A549 (cell line): ENCODE data around the gene SPSB3. TPM values are rescaled to one million over a fixed set of nuclear protein-coding genes. Genes with fewer than 3 reads are reported as not detected.

Source experiments
- ATAC-seq, 2 experiments: fragments of 200-7000 bp in 1 of 2; fragments of >200 bp in 1 of 2; cut with Nextera tagmentation in 1 of 2; cut with Tn5 transposase in 1 of 2; 3 replicates each; pipeline versions ENCODE4 v1.8.0 to v1.9.1; 2018 to 2020; ENCODE audit warnings: mild to moderate bottlenecking in 1 of 2, moderate library complexity in 1 of 2
- CTCF ChIA-PET: fragments of 300-600 bp; sonication (Branson Sonifier 250); formaldehyde crosslinking; extraction: SDS; loops from one replicate; lab custom pipeline; 2021; ENCODE audit warnings: antibody characterized with exemption, inconsistent platforms; lab: Yijun Ruan, JAX
- POLR2A ChIA-PET: fragments of 350-600 bp; formaldehyde crosslinking; extraction: SDS; loops from one replicate; lab custom pipeline; 2021; ENCODE audit warnings: antibody characterized with exemption, inconsistent platforms; lab: Yijun Ruan, JAX
- DNase-seq, 2 experiments: peaks; one replicate each; pipeline versions ENCODE4 v3.0.0 to v3.0.0-alpha.2; 2011 to 2016; ENCODE audit warnings: low read depth in 1 of 2, low spot score in 1 of 2
- FAIRE-seq: peaks from 2 replicates; lab custom pipeline; 2011; peaks lifted over from hg19 to GRCh38; lab: Jason Lieb, UNC
- H3K27ac ChIP-seq, 2 experiments: fragments of >200 bp; sonication (Bioruptor Twin); formaldehyde crosslinking; 3 replicates each; pipeline ENCODE4 v1.5.1; 2016 to 2017
- H3K4me1 ChIP-seq: fragments of >200 bp; sonication (Bioruptor Twin); formaldehyde crosslinking; 3 replicates; pipeline ENCODE4 v1.6.1; 2016
- H3K4me2 ChIP-seq: fragments of >200 bp; sonication (Bioruptor Twin); formaldehyde crosslinking; 3 replicates; pipeline ENCODE4 v1.6.1; 2016
- H3K4me3 ChIP-seq: fragments of >200 bp; sonication (Bioruptor Twin); formaldehyde crosslinking; 3 replicates; pipeline ENCODE4 v1.5.1; 2016
- H3K9me3 ChIP-seq: fragments of >200 bp; sonication (Bioruptor Twin); formaldehyde crosslinking; 3 replicates; pipeline ENCODE4 v1.6.1; 2016
- BCL3 ChIP-seq: fragments of >200 bp; sonication (Bioruptor Twin); formaldehyde crosslinking; IDR thresholded peaks from 3 replicates; pipeline ENCODE4 v1.6.1; 2016
- BHLHE40 ChIP-seq: IDR thresholded peaks from 2 replicates; pipeline ENCODE4 v1.6.1; 2012; ENCODE audit warnings: low read depth, low read length, inconsistent platforms
- CBX8 ChIP-seq: fragments of 200-600 bp; sonication (generic); IDR thresholded peaks from 2 replicates; pipeline ENCODE4 v1.6.1; 2016
- CEBPB ChIP-seq, 2 experiments: fragments of >200 bp in 1 of 2; sonication (Bioruptor Twin) in 1 of 2; formaldehyde crosslinking in 1 of 2; IDR thresholded peaks; 2 replicates each; pipeline ENCODE4 v1.6.1; 2012 to 2016
- CHD4 ChIP-seq: fragments of 200-600 bp; sonication (generic); IDR thresholded peaks from 2 replicates; pipeline ENCODE4 v1.6.1; 2016; ENCODE audit warnings: antibody characterized with exemption, mild to moderate bottlenecking, borderline replicate concordance
- CTCF ChIP-seq: fragments of >200 bp; sonication (Bioruptor Twin); formaldehyde crosslinking; IDR thresholded peaks from 3 replicates; pipeline ENCODE4 v1.5.1; 2016
- EHMT2 ChIP-seq: fragments of 200-600 bp; sonication (generic); IDR thresholded peaks from 2 replicates; pipeline ENCODE4 v1.6.1; 2016; ENCODE audit warnings: antibody characterized with exemption, low read depth, mild to moderate bottlenecking, moderate library complexity
- EP300 ChIP-seq, 2 experiments: fragments of >200 bp; sonication (Bioruptor Twin); formaldehyde crosslinking; IDR thresholded peaks; 2 replicates in 1 of 2; 3 replicates in 1 of 2; pipeline ENCODE4 v1.6.1; 2016 to 2017
- ESRRA ChIP-seq: fragments of 150-350 bp; IDR thresholded peaks from 2 replicates; pipeline ENCODE4 v1.6.1; 2014; ENCODE audit warnings: mild to moderate bottlenecking, low read length, borderline replicate concordance
- GATA3 ChIP-seq: IDR thresholded peaks from 2 replicates; pipeline ENCODE4 v1.6.1; 2012; ENCODE audit warnings: borderline replicate concordance
- HES2 ChIP-seq: fragments of >200 bp; sonication (Bioruptor Twin); formaldehyde crosslinking; IDR thresholded peaks from 2 replicates; pipeline ENCODE4 v1.6.1; 2016
- HOXB13 ChIP-seq: fragments of 250-450 bp; sonication (Bioruptor Pico); IDR thresholded peaks from 2 replicates; pipeline ENCODE4 v1.5.0; 2020; ENCODE audit warnings: low read depth, mild to moderate bottlenecking, moderate library complexity
- KDM1A ChIP-seq: fragments of 200-600 bp; sonication (generic); IDR thresholded peaks from 2 replicates; pipeline ENCODE4 v1.6.1; 2016; ENCODE audit warnings: low read depth, mild to moderate bottlenecking
- KDM5A ChIP-seq: fragments of 200-600 bp; sonication (generic); IDR thresholded peaks from 2 replicates; pipeline ENCODE4 v1.6.1; 2016; ENCODE audit warnings: antibody characterized with exemption, mild to moderate bottlenecking
- MAX ChIP-seq: IDR thresholded peaks from 2 replicates; pipeline ENCODE4 v1.6.1; 2012
- MAZ ChIP-seq: fragments of 150-350 bp; IDR thresholded peaks from 2 replicates; pipeline ENCODE4 v1.6.1; 2014; ENCODE audit warnings: antibody characterized with exemption, low read depth, low read length, borderline replicate concordance
- POLR2AphosphoS2 ChIP-seq: conservative IDR thresholded peaks from 2 replicates; pipeline ENCODE4 v1.6.1; 2012; ENCODE audit warnings: low read length, improper control_type of control experiment, inconsistent platforms
- REST ChIP-seq: fragments of 200-600 bp; sonication (generic); IDR thresholded peaks from 2 replicates; pipeline ENCODE4 v1.6.1; 2016; ENCODE audit warnings: antibody characterized with exemption, mild to moderate bottlenecking, moderate library complexity
- TFCP2L1 ChIP-seq: fragments of 250-450 bp; sonication (Bioruptor Pico); IDR thresholded peaks from 2 replicates; pipeline ENCODE4 v1.5.0; 2021; ENCODE audit warnings: mild to moderate bottlenecking
- TP53 ChIP-seq: fragments of 250-450 bp; sonication (Bioruptor Pico); IDR thresholded peaks from 2 replicates; pipeline ENCODE4 v1.5.0; 2021; ENCODE audit warnings: mild to moderate bottlenecking, moderate library complexity
- ZC3H11A ChIP-seq: fragments of 450-650 bp; IDR thresholded peaks from 2 replicates; pipeline ENCODE4 v1.6.1; 2014; ENCODE audit warnings: antibody characterized with exemption, mild to moderate bottlenecking
- WGBS: methylation state at CpG from one replicate; pipeline ENCODE4 v1.1.6; 2017; ENCODE audit errors: missing lambda C conversion rate; 5-methylcytosine and 5-hydroxymethylcytosine counted together
- polyA plus RNA-seq, 4 experiments: library from polyadenylated mRNA; depleted of rRNA in 3 of 4; stranded (reverse); fragments of >200 nt; fragmentation: RNase III in 1 of 4; extraction: RNeasy Plus Mini Kit Qiagen cat#74134 plus additional on column Dnase treatment in 1 of 4; gene quantifications; 2 replicates in 3 of 4; 3 replicates in 1 of 4; pipeline ENCODE4 v1.2.3, GENCODE V29; 2011 to 2017

SPSB3 gene
- polyA plus RNA-seq, 2 of the 4 experiments (the other 2 are of a cell fraction), result 9.2 to 14.6 TPM

- TF ChIP-seq CTCF (no peak), TFCP2L1 (no peak), KDM5A (no peak), MAX (no peak)
These were observed 11.8 kb downstream of the SPSB3 start (continued) for GRCh38 chr16:1770328-1771187.

GRCh38 chr16:1769402-1770300 is 12.7 kb downstream of the SPSB3 start:
- ATAC-seq (no peak), DNase-seq (no peak), FAIRE-seq (no peak)
- Histone ChIP-seq H3K4me1 (peaks cover 21% of the 10 kb centered on the region), H3K4me2 (peak overlapping the region; percentile 98), H3K9me3 (no peaks in the 10 kb centered on the region), H3K4me3 (peak overlapping the region; percentile 85; the same call in 1 of the 3 replicates), H3K27ac (peak overlapping the region in 1 of 2 experiments; percentile 98; a peak in 2 of 6 replicates)
- POLR2A ChIA-PET, result interaction anchor here (1.4 to 6.5 kb wide), 4 partner anchors 13 to 64 kb away, joined by 3 to 46 read pairs (median 6); partner anchors contain the start of genes MAPK8IP3, NUBP2 and SPSB3
- CTCF ChIA-PET, result interaction anchor here (0.9 to 8.5 kb wide), 8 partner anchors 10 to 79 kb away, joined by 3 to 56 read pairs (median 6); partner anchors contain the start of genes MAPK8IP3, NUBP2 and SPSB3
- 85% methylated on average over 18 of the region's 27 CpGs for WGBS
- TF ChIP-seq TP53 (no peak), MAZ (no peak), KDM1A (no peak), EHMT2 (no peak), POLR2AphosphoS2 (no peak), CEBPB (IDR thresholded peaks at IDR 0.05) (no peak), CTCF (no peak), EP300 (IDR thresholded peaks at IDR 0.05) (no peak), REST (no peak), BHLHE40 (no peak), HOXB13 (no peak), ZC3H11A (no peak), CBX8 (no peak), BCL3 (no peak), ESRRA (no peak), GATA3 (no peak), HES2 (no peak), CHD4 (no peak)
